Endothelial cell of umbilical vein (primary cell): Measurements from ENCODE around the gene CPEB1. TPM values are rescaled to one million over a fixed set of nuclear protein-coding genes. Genes with fewer than 3 reads are reported as not detected.

Source experiments
- BruUV-seq: library from RNA; stranded (reverse); fragments of 400-500 nt; replicated peaks from 2 replicates; lab custom pipeline; 2021; lab: Mats Ljungman, UMichigan
- CTCF ChIA-PET: fragments of 300-600, 350-600 bp; sonication (Branson Sonifier 250); formaldehyde crosslinking; loops from one replicate; lab custom pipeline; 2021; ENCODE audit warnings: antibody characterized with exemption, inconsistent platforms; lab: Charles Lee
- POLR2A ChIA-PET: fragments of 300-600, 350-600 bp; sonication (Branson Sonifier 250); formaldehyde crosslinking; loops from one replicate; lab custom pipeline; 2021; ENCODE audit warnings: antibody characterized with exemption, inconsistent platforms; lab: Charles Lee
- DNase-seq: peaks from one replicate; pipeline ENCODE4 v3.0.0-alpha.2; 2011; ENCODE audit warnings: low read depth, low spot score
- FAIRE-seq: peaks from 2 replicates; lab custom pipeline; 2011; peaks lifted over from hg19 to GRCh38; lab: Jason Lieb, UNC
- H2AFZ ChIP-seq: 2 replicates; pipeline ENCODE4 v1.6.0; 2012; ENCODE audit warnings: low read depth, low read length, control low read depth, inconsistent platforms
- H3K27ac ChIP-seq: 2 replicates; pipeline ENCODE4 v1.5.1; 2011; ENCODE audit warnings: low read depth, mild to moderate bottlenecking, control low read depth, low read length, moderate library complexity; ENCODE audit not compliant: insufficient read depth
- H3K27me3 ChIP-seq, 2 experiments: 2 replicates each; pipeline versions ENCODE4 v1.6.0 to v1.6.1; 2011; ENCODE audit warnings: low read length in 2 of 2, mixed read lengths in 1 of 2; ENCODE audit not compliant: control insufficient read depth in 2 of 2, insufficient read depth in 2 of 2
- H3K36me3 ChIP-seq, 2 experiments: 2 replicates in 1 of 2; 3 replicates in 1 of 2; pipeline ENCODE4 v1.5.1; 2011; ENCODE audit warnings: low read length in 2 of 2, mild to moderate bottlenecking in 1 of 2, moderate library complexity in 1 of 2; ENCODE audit not compliant: control insufficient read depth in 2 of 2, insufficient read depth in 2 of 2; ENCODE audit errors: extremely low read depth in 1 of 2
- H3K4me1 ChIP-seq: 3 replicates; pipeline ENCODE4 v1.5.1; 2011; ENCODE audit warnings: mild to moderate bottlenecking, low read length; ENCODE audit not compliant: control insufficient read depth, insufficient read depth; ENCODE audit errors: extremely low read depth
- H3K4me2 ChIP-seq: 2 replicates; pipeline ENCODE4 v1.6.1; 2011; ENCODE audit warnings: low read length, control low read depth, mixed read lengths; ENCODE audit not compliant: insufficient read depth
- H3K4me3 ChIP-seq, 3 experiments: fragments of 200-600 bp in 1 of 3; sonication (generic), shearing (Covaris generic) in 1 of 3; replicated peaks in 1 of 3; 2 replicates each; pipeline ENCODE4 v1.5.1; 2011 to 2016; ENCODE audit warnings: control low read depth in 3 of 3, low read length in 3 of 3, mild to moderate bottlenecking in 2 of 3, inconsistent platforms in 1 of 3, low read depth in 1 of 3, moderate library complexity in 1 of 3; ENCODE audit not compliant: insufficient read depth in 1 of 3
- H3K79me2 ChIP-seq: 2 replicates; pipeline ENCODE4 v1.6.0; 2012; ENCODE audit warnings: low read length, inconsistent platforms; ENCODE audit not compliant: control insufficient read depth, insufficient read depth
- H3K9ac ChIP-seq: replicated peaks from 2 replicates; pipeline ENCODE3; 2011; ENCODE audit warnings: low read length, control low read depth; ENCODE audit not compliant: insufficient read depth; ENCODE audit errors: extremely low read depth
- H3K9me1 ChIP-seq: replicated peaks from 3 replicates; pipeline ENCODE4 v1.6.0; 2011; ENCODE audit warnings: mild to moderate bottlenecking, low read length; ENCODE audit not compliant: control insufficient read depth, insufficient read depth; ENCODE audit errors: extremely low read depth
- H3K9me3 ChIP-seq: replicated peaks from 2 replicates; pipeline ENCODE4 v1.5.1; 2012; ENCODE audit warnings: low read length, inconsistent platforms; ENCODE audit not compliant: control insufficient read depth, insufficient read depth
- H4K20me1 ChIP-seq: replicated peaks from 2 replicates; pipeline ENCODE3; 2011; ENCODE audit warnings: mild to moderate bottlenecking, low read length; ENCODE audit not compliant: control insufficient read depth, insufficient read depth; ENCODE audit errors: extremely low read depth
- EZH2 ChIP-seq: IDR thresholded peaks from 2 replicates; pipeline ENCODE4 v1.6.1; 2012; ENCODE audit warnings: borderline replicate concordance, low read depth, mild to moderate bottlenecking, moderate library complexity, low read length, inconsistent platforms; ENCODE audit not compliant: severe bottlenecking
- FOS ChIP-seq: IDR thresholded peaks from 2 replicates; pipeline ENCODE4 v1.6.1; 2011; ENCODE audit warnings: mild to moderate bottlenecking, low read length, moderate library complexity, borderline replicate concordance; ENCODE audit not compliant: insufficient read depth
- GATA2 ChIP-seq: IDR thresholded peaks from 2 replicates; pipeline ENCODE4 v1.7.0; 2011; ENCODE audit warnings: low read depth, mild to moderate bottlenecking, moderate library complexity, mixed read lengths, low read length; ENCODE audit not compliant: insufficient read length, insufficient read depth
- MAX ChIP-seq: IDR thresholded peaks from 2 replicates; pipeline ENCODE4 v1.6.1; 2011; ENCODE audit not compliant: insufficient read depth, insufficient read length
- MYC ChIP-seq: IDR thresholded peaks from one replicate; pipeline ENCODE4 v1.6.1; 2011; ENCODE audit warnings: mild to moderate bottlenecking, low read depth, low read length
- POLR2A ChIP-seq: IDR thresholded peaks from 2 replicates; pipeline ENCODE4 v1.6.1; 2012; ENCODE audit warnings: low read depth, mild to moderate bottlenecking, control low read depth, low read length
- dilution Hi-C: fragments of 300-500 bp; cut with MboI; formaldehyde crosslinking; loops from one replicate; pipeline ENCODE4 v1.15.0; 2019; ENCODE audit warnings: low sequenced_read_pairs; ENCODE audit not compliant: extremely low pct_ligation_motif_present
- intact Hi-C: fragments of 100-400 bp; cut with micrococcal nuclease; formaldehyde crosslinking; loops from one replicate; pipeline ENCODE4 v1.10.0; 2022
- polyA plus RNA-seq, 4 experiments: library from polyadenylated mRNA; depleted of rRNA in 3 of 4; stranded (reverse) in 3 of 4; unstranded in 1 of 4; fragments of >200 nt; gene quantifications; 2 replicates each; pipeline versions ENCODE4 v1.2.1 to v1.2.3, GENCODE V29; 2011 to 2012; ENCODE audit warnings: missing spikeins in 1 of 4
- total RNA-seq: library from RNA; stranded (reverse); gene quantifications from 2 replicates; pipeline ENCODE4 v1.2.3, GENCODE V29; 2021
- TF ChIP-seq, protein P1 (sequence below), 2 donors: IDR thresholded peaks; 1 replicate in 1 of 2; 2 replicates in 1 of 2; pipeline ENCODE4 v1.5.1; 2011; ENCODE audit warnings: low read length in 2 of 2, mild to moderate bottlenecking in 2 of 2, moderate library complexity in 2 of 2, control low read depth in 1 of 2, inconsistent platforms in 1 of 2, low read depth in 1 of 2; ENCODE audit not compliant: insufficient read depth in 1 of 2; ENCODE audit errors: extremely low read depth in 1 of 2

The CPEB1 gene
- total and polyA plus RNA-seq, 2 donors (not counting 3 experiments of a cell fraction or from before 2014, with no cell fraction given), result not detected

GRCh38 chr15:82543160-82543559 lies 104.0 kb downstream of the CPEB1 start:
- H3K79me2 ChIP-seq, result peaks cover 21% of the 10 kb centered on the region
- peaks cover 4 to 14% of the 10 kb centered on the region in 2 experiments for H3K27me3 ChIP-seq
- no peak for DNase-seq
- intact Hi-C loops, result loop anchor here (5.0 kb wide), 5 partner anchors 209 to 664 kb away; partner anchors contain the start of genes C15orf40, HDGFL3 and RAMAC
- no peaks in the 10 kb centered on the region for H3K9me1 ChIP-seq
- H3K9me3 ChIP-seq, result no peaks in the 10 kb centered on the region
- no peak for TF ChIP-seq MYC
- TF ChIP-seq, protein P1, sequence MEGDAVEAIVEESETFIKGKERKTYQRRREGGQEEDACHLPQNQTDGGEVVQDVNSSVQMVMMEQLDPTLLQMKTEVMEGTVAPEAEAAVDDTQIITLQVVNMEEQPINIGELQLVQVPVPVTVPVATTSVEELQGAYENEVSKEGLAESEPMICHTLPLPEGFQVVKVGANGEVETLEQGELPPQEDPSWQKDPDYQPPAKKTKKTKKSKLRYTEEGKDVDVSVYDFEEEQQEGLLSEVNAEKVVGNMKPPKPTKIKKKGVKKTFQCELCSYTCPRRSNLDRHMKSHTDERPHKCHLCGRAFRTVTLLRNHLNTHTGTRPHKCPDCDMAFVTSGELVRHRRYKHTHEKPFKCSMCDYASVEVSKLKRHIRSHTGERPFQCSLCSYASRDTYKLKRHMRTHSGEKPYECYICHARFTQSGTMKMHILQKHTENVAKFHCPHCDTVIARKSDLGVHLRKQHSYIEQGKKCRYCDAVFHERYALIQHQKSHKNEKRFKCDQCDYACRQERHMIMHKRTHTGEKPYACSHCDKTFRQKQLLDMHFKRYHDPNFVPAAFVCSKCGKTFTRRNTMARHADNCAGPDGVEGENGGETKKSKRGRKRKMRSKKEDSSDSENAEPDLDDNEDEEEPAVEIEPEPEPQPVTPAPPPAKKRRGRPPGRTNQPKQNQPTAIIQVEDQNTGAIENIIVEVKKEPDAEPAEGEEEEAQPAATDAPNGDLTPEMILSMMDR (IDR thresholded peaks at IDR 0.05; ENCODE audit: extremely low read depth in 1 of 2, insufficient read depth in 1 of 2, low read depth in 1 of 2, low read length in 2 of 2), result no peak
- TF ChIP-seq EZH2, result no peak
- no peak for TF ChIP-seq FOS
- no peak for TF ChIP-seq POLR2A
- no peak for TF ChIP-seq MAX
- TF ChIP-seq GATA2, result no peak
- no peak for FAIRE-seq
- no peak overlapping the region for H3K4me2 ChIP-seq
- no peak overlapping the region for H3K4me3 ChIP-seq
- H2AFZ ChIP-seq, result no peak overlapping the region
- dilution Hi-C loops, result no loop called here
- peaks cover 2 to 5% of the 10 kb centered on the region in 2 experiments for H3K36me3 ChIP-seq
- ChIA-PET CTCF (interaction anchor here (1.0 to 1.1 kb wide), 2 partner anchors 12 to 443 kb away, joined by 3 read pairs; partner anchors contain the start of gene RAMAC), POLR2A (no interaction called here)
- no peak overlapping the region for H3K27ac ChIP-seq
- no peaks in the 10 kb centered on the region for H4K20me1 ChIP-seq
- peaks cover 13% of the 10 kb centered on the region for H3K4me1 ChIP-seq
- no TSS peak for BruUV-seq
- H3K9ac ChIP-seq, result no peak overlapping the region
